Neural progenitor cell (in vitro differentiated cells): Measurements from ENCODE around the gene FGF11. TPM values are rescaled to one million over a fixed set of nuclear protein-coding genes. Genes with fewer than 3 reads are reported as not detected.

Experiments used
- DNase-seq: peaks from one replicate; pipeline ENCODE4 v3.0.0-alpha.2; 2016; ENCODE audit warnings: low spot score
- H2AFZ ChIP-seq: fragments of 200-600 bp; sonication (generic); replicated peaks from 2 replicates; pipeline ENCODE4 v1.6.1; 2016; ENCODE audit warnings: antibody characterized with exemption
- H3F3A ChIP-seq: fragments of 200-600 bp; sonication (generic); 2 replicates; pipeline ENCODE4 v1.6.1; 2016; ENCODE audit warnings: antibody characterized with exemption, low read depth
- H3K27ac ChIP-seq: fragments of 200-600 bp; sonication (generic); 2 replicates; pipeline ENCODE4 v1.5.1; 2016; ENCODE audit warnings: mild to moderate bottlenecking
- H3K27me3 ChIP-seq: fragments of 200-600 bp; sonication (generic); 2 replicates; pipeline ENCODE4 v1.6.1; 2016; ENCODE audit warnings: mild to moderate bottlenecking, moderate library complexity
- H3K36me3 ChIP-seq: fragments of 200-600 bp; sonication (generic); 2 replicates; pipeline ENCODE4 v1.5.1; 2016
- H3K4me1 ChIP-seq: fragments of 200-600 bp; sonication (generic); 2 replicates; pipeline ENCODE4 v1.6.1; 2016; ENCODE audit warnings: mixed run types
- H3K4me2 ChIP-seq: fragments of 200-600 bp; sonication (generic); 2 replicates; pipeline ENCODE4 v1.6.1; 2016
- H3K4me3 ChIP-seq: fragments of 200-600 bp; sonication (generic); 2 replicates; pipeline ENCODE4 v1.5.1; 2016
- H3K79me2 ChIP-seq: fragments of 200-600 bp; sonication (generic); 2 replicates; pipeline ENCODE4 v1.6.1; 2016; ENCODE audit warnings: low read depth
- H3K9ac ChIP-seq: fragments of 200-600 bp; sonication (generic); 2 replicates; pipeline ENCODE4 v1.6.1; 2016
- H3K9me3 ChIP-seq: fragments of 200-600 bp; sonication (generic); 2 replicates; pipeline ENCODE4 v1.5.1; 2016; ENCODE audit warnings: low read depth
- H4K20me1 ChIP-seq: fragments of 200-600 bp; sonication (generic); 2 replicates; pipeline ENCODE4 v1.6.1; 2016; ENCODE audit warnings: low read depth
- H3K27ac Mint-ChIP-seq: 3 replicates; pipeline ENCODE4 v1.8.0; 2021; ENCODE audit warnings: mixed read lengths
- H3K27me3 Mint-ChIP-seq: 2 replicates; pipeline ENCODE4 v1.8.0; 2022; ENCODE audit warnings: low read depth, mild to moderate bottlenecking, inconsistent platforms, moderate library complexity, mixed read lengths; ENCODE audit not compliant: insufficient read depth
- H3K36me3 Mint-ChIP-seq: 3 replicates; pipeline ENCODE4 v1.8.0; 2021; ENCODE audit warnings: mixed read lengths
- H3K4me1 Mint-ChIP-seq: 3 replicates; pipeline ENCODE4 v1.8.0; 2021; ENCODE audit warnings: mixed read lengths
- H3K4me3 Mint-ChIP-seq: 3 replicates; pipeline ENCODE4 v1.8.0; 2021; ENCODE audit warnings: mild to moderate bottlenecking, moderate library complexity, mixed read lengths
- H3K9me3 Mint-ChIP-seq: 3 replicates; pipeline ENCODE4 v1.8.0; 2020; ENCODE audit warnings: mixed read lengths
- CTCF ChIP-seq: fragments of 200-600 bp; sonication (generic); IDR thresholded peaks from 2 replicates; pipeline ENCODE4 v1.5.1; 2017; ENCODE audit warnings: antibody characterized with exemption, mild to moderate bottlenecking
- EZH2 ChIP-seq: fragments of 200-600 bp; sonication (generic); IDR thresholded peaks from 2 replicates; pipeline ENCODE4 v1.6.1; 2017; ENCODE audit warnings: antibody characterized with exemption, mild to moderate bottlenecking, moderate library complexity
- EZH2phosphoT487 ChIP-seq: fragments of 200-600 bp; sonication (generic); IDR thresholded peaks from 2 replicates; pipeline ENCODE4 v1.6.1; 2017; ENCODE audit warnings: antibody characterized with exemption
- total RNA-seq: library from RNA; depleted of rRNA; stranded (reverse); fragments of >200 nt; gene quantifications from 2 replicates; pipeline ENCODE4 v1.2.3, GENCODE V29; 2015; ENCODE audit warnings: low replicate concordance

Gene FGF11
- total RNA-seq, 1 donor from 2014 or later = 7.6 TPM

- H3K27me3 Mint-ChIP-seq = peaks cover 17% of the 10 kb centered on the region
- H3K36me3 Mint-ChIP-seq = no peaks in the 10 kb centered on the region
- H3K79me2 ChIP-seq = no peaks in the 10 kb centered on the region
- no peak within 1 kb of the TSS for H2AFZ ChIP-seq
- H3K4me2 ChIP-seq = no peak within 1 kb of the TSS
- TF ChIP-seq EZH2 = no peak
- no peak for TF ChIP-seq CTCF
- no peak for TF ChIP-seq EZH2phosphoT487
- H3K4me3 ChIP-seq = no peak within 1 kb of the TSS
- no peaks in the 10 kb centered on the region for H3K4me1 ChIP-seq
- H3K9ac ChIP-seq = no peak within 1 kb of the TSS
- H3K4me3 Mint-ChIP-seq = peak within 1 kb of the TSS; percentile 50
- no peaks in the 10 kb centered on the region for H4K20me1 ChIP-seq
- no peaks in the 10 kb centered on the region for H3K36me3 ChIP-seq
- peaks cover 14% of the 10 kb centered on the region for H3K4me1 Mint-ChIP-seq
- H3K9me3 Mint-ChIP-seq = no peaks in the 10 kb centered on the region
- DNase-seq = no peak
- H3F3A ChIP-seq = no peaks in the 10 kb centered on the region
- no peaks in the 10 kb centered on the region for H3K27me3 ChIP-seq
- no peaks in the 10 kb centered on the region for H3K9me3 ChIP-seq
- H3K27ac ChIP-seq = no peak within 1 kb of the TSS
- peak within 1 kb of the TSS; percentile 8 for H3K27ac Mint-ChIP-seq
These were observed 14.0 kb upstream of the FGF11 start, which contains the start of gene SPEM2 for GRCh38 chr17:7425316-7425715. SPEM2 (plus strand) TSS chr17:7425616; CDS start chr17:7425689, 73 bp downstream.

GRCh38 chr17:7425756-7426155 is 13.6 kb upstream of the FGF11 start:
- no peaks in the 10 kb centered on the region for H3K79me2 ChIP-seq
- Mint-ChIP-seq H3K4me1 (peaks cover 9% of the 10 kb centered on the region), H3K27ac (peak overlapping the region; percentile 8), H3K36me3 (no peaks in the 10 kb centered on the region), H3K9me3 (no peaks in the 10 kb centered on the region), H3K27me3 (peaks cover 17% of the 10 kb centered on the region), H3K4me3 (no peak overlapping the region)
- H3K9ac ChIP-seq = no peak overlapping the region
- H3K4me3 ChIP-seq = no peak overlapping the region
- no peak overlapping the region for H3K27ac ChIP-seq
- H4K20me1 ChIP-seq = no peaks in the 10 kb centered on the region
- DNase-seq = no peak
- H3K27me3 ChIP-seq = no peaks in the 10 kb centered on the region
- H3K9me3 ChIP-seq = no peaks in the 10 kb centered on the region
- TF ChIP-seq EZH2phosphoT487 (no peak), EZH2 (no peak), CTCF (no peak)
- H3F3A ChIP-seq = no peaks in the 10 kb centered on the region
- H2AFZ ChIP-seq = no peak overlapping the region
- H3K36me3 ChIP-seq = no peaks in the 10 kb centered on the region
- no peak overlapping the region for H3K4me2 ChIP-seq
- no peaks in the 10 kb centered on the region for H3K4me1 ChIP-seq

- no peak overlapping the region for H2AFZ ChIP-seq
- DNase-seq = no peak
- H3K9me3 Mint-ChIP-seq = no peaks in the 10 kb centered on the region
- H3K4me3 ChIP-seq = no peak overlapping the region
- no peaks in the 10 kb centered on the region for H3K4me1 ChIP-seq
- H3K36me3 ChIP-seq = no peaks in the 10 kb centered on the region
- TF ChIP-seq CTCF (no peak), EZH2phosphoT487 (no peak), EZH2 (no peak)
- no peak overlapping the region for H3K9ac ChIP-seq
- H4K20me1 ChIP-seq = no peaks in the 10 kb centered on the region
- H3K4me3 Mint-ChIP-seq = peak overlapping the region; percentile 12
- peak overlapping the region; percentile 8 for H3K27ac Mint-ChIP-seq
- no peaks in the 10 kb centered on the region for H3F3A ChIP-seq
- no peaks in the 10 kb centered on the region for H3K9me3 ChIP-seq
- peaks cover 5% of the 10 kb centered on the region for H3K4me1 Mint-ChIP-seq
- H3K27me3 ChIP-seq = no peaks in the 10 kb centered on the region
- no peaks in the 10 kb centered on the region for H3K79me2 ChIP-seq
- no peak overlapping the region for H3K4me2 ChIP-seq
- H3K27ac ChIP-seq = no peak overlapping the region
- peaks cover 17% of the 10 kb centered on the region for H3K27me3 Mint-ChIP-seq
- no peaks in the 10 kb centered on the region for H3K36me3 Mint-ChIP-seq
These were observed 13.0 kb upstream of the FGF11 start for GRCh38 chr17:7426203-7426863.
